Mammary epithelial cell (primary cell): ENCODE measurements around the gene FAM136A.

Experiments
- EZH2 ChIP-seq: IDR thresholded peaks from 2 replicates; pipeline ENCODE4 v1.6.1; 2012; ENCODE audit warnings: low read length, inconsistent platforms, borderline replicate concordance
- TF ChIP-seq, protein P1 (sequence below), 2 donors: IDR thresholded peaks in 1 of 2; conservative IDR thresholded peaks in 1 of 2; 2 replicates each; pipeline ENCODE4 v1.5.1; 2011 to 2012; ENCODE audit warnings: inconsistent platforms in 2 of 2, low read length in 2 of 2, mild to moderate bottlenecking in 2 of 2, control low read depth in 1 of 2, low read depth in 1 of 2; ENCODE audit not compliant: insufficient read depth in 1 of 2; ENCODE audit errors: extremely low read depth in 1 of 2

DNA sequence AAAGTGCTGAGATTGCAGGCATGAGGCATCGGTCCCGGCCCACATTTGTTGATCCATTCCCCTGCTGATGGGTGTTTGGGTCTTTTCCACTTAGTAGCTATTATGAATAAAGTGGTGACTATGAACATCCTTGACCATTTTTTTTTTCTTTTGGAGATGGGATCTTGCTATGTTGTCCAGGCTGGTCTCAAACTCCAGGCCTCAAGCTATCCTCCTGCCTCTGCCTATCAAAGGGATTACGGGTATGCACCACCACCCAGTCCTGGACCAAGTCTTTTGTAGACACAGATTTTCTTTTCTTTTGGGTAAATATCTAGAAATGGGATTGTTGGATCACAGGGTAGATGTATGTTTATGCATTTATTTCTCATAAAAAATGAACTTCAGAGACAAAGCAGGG, 1.3 kb upstream of the FAM136A start:
- TF ChIP-seq, protein P1, sequence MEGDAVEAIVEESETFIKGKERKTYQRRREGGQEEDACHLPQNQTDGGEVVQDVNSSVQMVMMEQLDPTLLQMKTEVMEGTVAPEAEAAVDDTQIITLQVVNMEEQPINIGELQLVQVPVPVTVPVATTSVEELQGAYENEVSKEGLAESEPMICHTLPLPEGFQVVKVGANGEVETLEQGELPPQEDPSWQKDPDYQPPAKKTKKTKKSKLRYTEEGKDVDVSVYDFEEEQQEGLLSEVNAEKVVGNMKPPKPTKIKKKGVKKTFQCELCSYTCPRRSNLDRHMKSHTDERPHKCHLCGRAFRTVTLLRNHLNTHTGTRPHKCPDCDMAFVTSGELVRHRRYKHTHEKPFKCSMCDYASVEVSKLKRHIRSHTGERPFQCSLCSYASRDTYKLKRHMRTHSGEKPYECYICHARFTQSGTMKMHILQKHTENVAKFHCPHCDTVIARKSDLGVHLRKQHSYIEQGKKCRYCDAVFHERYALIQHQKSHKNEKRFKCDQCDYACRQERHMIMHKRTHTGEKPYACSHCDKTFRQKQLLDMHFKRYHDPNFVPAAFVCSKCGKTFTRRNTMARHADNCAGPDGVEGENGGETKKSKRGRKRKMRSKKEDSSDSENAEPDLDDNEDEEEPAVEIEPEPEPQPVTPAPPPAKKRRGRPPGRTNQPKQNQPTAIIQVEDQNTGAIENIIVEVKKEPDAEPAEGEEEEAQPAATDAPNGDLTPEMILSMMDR (conservative IDR thresholded peaks at IDR 0.05 in 1 of 2, IDR thresholded peaks at IDR 0.05 in 1 of 2; ENCODE audit: extremely low read depth in 1 of 2, insufficient read depth in 1 of 2, low read depth in 1 of 2, low read length in 2 of 2) = no peak
- no peak for TF ChIP-seq EZH2
